ENCODE results near the gene ZNF81.

The ZNF81 gene

GRCh38 chrX:47863187-47863586 lies 26.5 kb downstream of the ZNF81 start:
- DNase-seq (ENCODE audit: extremely low spot score) = no peak
- ChIA-PET CTCF (interaction anchor here (2.2 to 3.0 kb wide), 2 partner anchors 10 to 13 kb away, joined by 7 to 14 read pairs; no protein-coding TSS in a partner anchor), POLR2A (no interaction called here)
- TF ChIP-seq CTCF (IDR thresholded peaks at IDR 0.05; ENCODE audit: control extremely low read depth, extremely low read depth, low read depth, missing control alignments) = no peak

- no peak for DNase-seq (ENCODE audit: extremely low spot score)
- ChIA-PET POLR2A (no interaction called here), CTCF (interaction anchor here (2.2 to 3.0 kb wide), 2 partner anchors 11 to 12 kb away, joined by 7 to 14 read pairs; no protein-coding TSS in a partner anchor)
- TF ChIP-seq CTCF (IDR thresholded peaks at IDR 0.05; ENCODE audit: control extremely low read depth, extremely low read depth, low read depth, missing control alignments) = no peak
These were observed 27.6 kb downstream of the ZNF81 start for GRCh38 chrX:47864300-47864699.

- no peak for TF ChIP-seq CTCF (IDR thresholded peaks at IDR 0.05; ENCODE audit: control extremely low read depth, extremely low read depth, low read depth, missing control alignments)
- no peak for DNase-seq (ENCODE audit: extremely low spot score)
- POLR2A ChIA-PET = no interaction called here
- CTCF ChIA-PET = interaction anchor here (2.2 to 3.0 kb wide), 2 partner anchors 11 to 12 kb away, joined by 7 to 14 read pairs; no protein-coding TSS in a partner anchor
These were observed 28.1 kb downstream of the ZNF81 start for GRCh38 chrX:47864785-47865184.

- POLR2A ChIA-PET = no interaction called here
- CTCF ChIA-PET = interaction anchor here (0.6 kb wide), 1 partner anchor 13 kb away, joined by 3 read pairs; no protein-coding TSS in a partner anchor
- no peak for DNase-seq (ENCODE audit: extremely low spot score)
- TF ChIP-seq CTCF (IDR thresholded peaks at IDR 0.05; ENCODE audit: control extremely low read depth, extremely low read depth, low read depth, missing control alignments) = no peak
These were observed 36.4 kb downstream of the ZNF81 start for GRCh38 chrX:47873123-47873522.

- TF ChIP-seq CTCF (IDR thresholded peaks at IDR 0.05; ENCODE audit: control extremely low read depth, extremely low read depth, low read depth, missing control alignments) = no peak
- POLR2A ChIA-PET = no interaction called here
- CTCF ChIA-PET = interaction anchor here (1.8 kb wide), 1 partner anchor 14 kb away, joined by 7 read pairs; no protein-coding TSS in a partner anchor
- DNase-seq (ENCODE audit: extremely low spot score) = no peak
These were observed 40.6 kb downstream of the ZNF81 start for GRCh38 chrX:47877327-47877726.

- ChIA-PET POLR2A (no interaction called here), CTCF (no interaction called here)
- TF ChIP-seq CTCF (IDR thresholded peaks at IDR 0.05; ENCODE audit: control extremely low read depth, extremely low read depth, low read depth, missing control alignments) = no peak
- no peak for DNase-seq (ENCODE audit: extremely low spot score)
These were observed 41.5 kb downstream of the ZNF81 start for GRCh38 chrX:47878198-47878597.

- CTCF ChIA-PET = no interaction called here
- no peak for TF ChIP-seq CTCF (IDR thresholded peaks at IDR 0.05; ENCODE audit: control extremely low read depth, extremely low read depth, low read depth, missing control alignments)
- DNase-seq (ENCODE audit: extremely low spot score) = no peak
- POLR2A ChIA-PET = no interaction called here
These were observed 42.8 kb downstream of the ZNF81 start for GRCh38 chrX:47879463-47879862.

Data from GM10248 (cell line).